Measurements from ENCODE around the gene CACNB3. TPM values are rescaled to one million over a fixed set of nuclear protein-coding genes. Genes with fewer than 3 reads are reported as not detected.

The CACNB3 gene
- total and polyA plus RNA-seq, 2 donors (not counting 1 experiment from before 2014, with no cell fraction given), result 1.6 to 4.0 TPM

DNA sequence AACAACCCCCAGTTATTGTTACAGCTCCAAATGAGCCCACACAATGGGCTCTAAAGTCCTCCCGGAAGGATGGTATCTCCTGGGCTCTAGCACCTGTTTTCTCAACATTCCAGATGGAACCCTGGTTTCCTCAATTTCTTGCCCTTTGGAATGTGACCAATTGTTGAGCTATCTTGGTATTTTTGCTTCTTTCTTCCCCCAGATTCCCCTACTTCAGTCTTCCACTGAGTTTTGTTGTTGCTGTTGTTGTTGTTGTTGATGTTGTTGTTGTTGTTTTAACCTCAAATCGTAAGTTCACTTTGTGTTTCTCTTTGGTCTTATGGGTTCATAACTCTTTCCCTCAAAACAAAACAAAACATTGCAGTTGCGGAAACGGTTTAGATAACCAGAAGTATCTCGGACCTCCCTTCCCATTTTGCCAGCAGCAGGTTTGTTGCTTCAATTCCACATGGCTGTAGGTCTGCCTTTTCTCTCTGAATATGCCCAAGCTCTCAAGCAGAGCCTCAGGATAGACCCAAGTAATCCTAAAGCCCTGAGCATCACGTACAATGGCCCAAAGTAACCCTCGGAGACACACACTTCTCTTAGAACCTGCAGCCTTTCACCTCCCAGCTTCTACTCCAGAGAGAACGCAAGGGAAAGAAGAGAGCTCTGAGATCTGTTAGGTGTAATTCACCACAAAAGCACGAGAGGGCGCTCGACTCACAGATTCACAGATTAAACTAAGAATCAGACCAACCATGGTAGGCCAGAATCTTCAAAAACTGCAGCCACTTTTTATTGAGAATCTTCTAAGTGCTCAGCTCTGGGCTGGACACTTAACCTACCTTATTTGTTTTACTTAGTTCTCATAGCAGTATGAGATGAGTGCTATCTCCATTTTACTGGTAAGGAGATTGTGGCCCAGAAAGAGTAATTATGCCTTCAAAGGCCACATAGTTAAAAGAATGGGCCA lies 34.7 kb downstream of the CACNB3 start:
- ChIA-PET POLR2A (interaction anchor here (0.6 to 3.9 kb wide), 5 partner anchors 13 to 1256 kb away, joined by 3 to 37 read pairs (median 5); partner anchors contain the start of genes FKBP11 and RND1), CTCF (interaction anchor here (0.7 to 13.1 kb wide), 44 partner anchors 9 to 337 kb away, joined by 3 to 303 read pairs (median 6); partner anchors contain the start of genes ARF3, FKBP11, PRKAG1 and RND1)
- Histone ChIP-seq H3K4me2 (replicated peaks; ENCODE audit: low read depth, low read length, poor library complexity, severe bottlenecking) (peak overlapping the region; percentile 68), H3K79me2 (ENCODE audit: control insufficient read depth, insufficient read depth, low read length) (peaks cover 48% of the 10 kb centered on the region), H4K20me1 (ENCODE audit: control insufficient read depth, insufficient read depth, low read length, poor library complexity, severe bottlenecking) (peaks cover 19% of the 10 kb centered on the region), H3K4me1 (ENCODE audit: control insufficient read depth in 2 of 2, insufficient read depth in 2 of 2, low read length in 2 of 2) (peaks cover 14 to 31% of the 10 kb centered on the region in 2 donors), H3K9ac (ENCODE audit: low read length) (peak overlapping the region; percentile 83), H3K36me3 (replicated peaks in 1 of 2; ENCODE audit: control extremely low read depth in 1 of 2, control insufficient read depth in 1 of 2, extremely low read depth in 1 of 2, insufficient read depth in 2 of 2, low read length in 1 of 2) (peaks cover 0 to 3% of the 10 kb centered on the region in 2 experiments), H3K27me3 (replicated peaks in 1 of 4; ENCODE audit: control extremely low read depth in 1 of 4, control insufficient read depth in 3 of 4, insufficient read depth in 4 of 4, low read length in 3 of 4) (no peaks in the 10 kb centered on the region), H2AFZ (ENCODE audit: insufficient read depth, low read depth, low read length, poor library complexity, severe bottlenecking) (peak overlapping the region; percentile 71), H3K9me3 (ENCODE audit: control extremely low read depth in 1 of 3, control insufficient read depth in 2 of 3, insufficient read depth in 1 of 3, low read length in 2 of 3) (no peaks in the 10 kb centered on the region), H3K4me3 (ENCODE audit: control extremely low read depth in 1 of 5, extremely low read depth in 1 of 5, insufficient read depth in 1 of 5, low read depth in 2 of 5, low read length in 4 of 5) (peak overlapping the region; percentile 73 to 97 (median 93)), H3K27ac (ENCODE audit: low read length in 2 of 2) (peak overlapping the region; percentile 87 to 90)
- Mint-ChIP-seq H3K27ac (peak overlapping the region; percentile 98), H3K4me3 (peak overlapping the region; percentile 97), H3K9me3 (ENCODE audit: insufficient read depth) (no peaks in the 10 kb centered on the region), H3K27me3 (no peaks in the 10 kb centered on the region), H3K4me1 (peaks cover 40% of the 10 kb centered on the region)
- DNase-seq (peak; percentile 92), ATAC-seq (ENCODE audit: low read depth) (peak; percentile 29)
- no peak for TF ChIP-seq EZH2 (IDR thresholded peaks at IDR 0.05; ENCODE audit: borderline replicate concordance, insufficient read depth, low read depth, low read length, poor library complexity, severe bottlenecking)
- TF ChIP-seq, protein P1, sequence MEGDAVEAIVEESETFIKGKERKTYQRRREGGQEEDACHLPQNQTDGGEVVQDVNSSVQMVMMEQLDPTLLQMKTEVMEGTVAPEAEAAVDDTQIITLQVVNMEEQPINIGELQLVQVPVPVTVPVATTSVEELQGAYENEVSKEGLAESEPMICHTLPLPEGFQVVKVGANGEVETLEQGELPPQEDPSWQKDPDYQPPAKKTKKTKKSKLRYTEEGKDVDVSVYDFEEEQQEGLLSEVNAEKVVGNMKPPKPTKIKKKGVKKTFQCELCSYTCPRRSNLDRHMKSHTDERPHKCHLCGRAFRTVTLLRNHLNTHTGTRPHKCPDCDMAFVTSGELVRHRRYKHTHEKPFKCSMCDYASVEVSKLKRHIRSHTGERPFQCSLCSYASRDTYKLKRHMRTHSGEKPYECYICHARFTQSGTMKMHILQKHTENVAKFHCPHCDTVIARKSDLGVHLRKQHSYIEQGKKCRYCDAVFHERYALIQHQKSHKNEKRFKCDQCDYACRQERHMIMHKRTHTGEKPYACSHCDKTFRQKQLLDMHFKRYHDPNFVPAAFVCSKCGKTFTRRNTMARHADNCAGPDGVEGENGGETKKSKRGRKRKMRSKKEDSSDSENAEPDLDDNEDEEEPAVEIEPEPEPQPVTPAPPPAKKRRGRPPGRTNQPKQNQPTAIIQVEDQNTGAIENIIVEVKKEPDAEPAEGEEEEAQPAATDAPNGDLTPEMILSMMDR (IDR thresholded peaks at IDR 0.05), result peak; percentile 92
- intact Hi-C loops (cut with micrococcal nuclease), result loop anchor here (1.0 to 5.0 kb wide), 10 partner anchors 12 to 470 kb away; partner anchors contain the start of genes ARF3, CCNT1, DDN and FKBP11
- 0% methylated on average over 5 of the region's 11 CpGs for WGBS (ENCODE audit: insufficient coverage)
